ENCODE measurements around the gene AQP2.
A peak's percentile ranks its signal among the peaks of the same experiment; 100 is the strongest.

AQP2 gene, protein sequence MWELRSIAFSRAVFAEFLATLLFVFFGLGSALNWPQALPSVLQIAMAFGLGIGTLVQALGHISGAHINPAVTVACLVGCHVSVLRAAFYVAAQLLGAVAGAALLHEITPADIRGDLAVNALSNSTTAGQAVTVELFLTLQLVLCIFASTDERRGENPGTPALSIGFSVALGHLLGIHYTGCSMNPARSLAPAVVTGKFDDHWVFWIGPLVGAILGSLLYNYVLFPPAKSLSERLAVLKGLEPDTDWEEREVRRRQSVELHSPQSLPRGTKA

DNA sequence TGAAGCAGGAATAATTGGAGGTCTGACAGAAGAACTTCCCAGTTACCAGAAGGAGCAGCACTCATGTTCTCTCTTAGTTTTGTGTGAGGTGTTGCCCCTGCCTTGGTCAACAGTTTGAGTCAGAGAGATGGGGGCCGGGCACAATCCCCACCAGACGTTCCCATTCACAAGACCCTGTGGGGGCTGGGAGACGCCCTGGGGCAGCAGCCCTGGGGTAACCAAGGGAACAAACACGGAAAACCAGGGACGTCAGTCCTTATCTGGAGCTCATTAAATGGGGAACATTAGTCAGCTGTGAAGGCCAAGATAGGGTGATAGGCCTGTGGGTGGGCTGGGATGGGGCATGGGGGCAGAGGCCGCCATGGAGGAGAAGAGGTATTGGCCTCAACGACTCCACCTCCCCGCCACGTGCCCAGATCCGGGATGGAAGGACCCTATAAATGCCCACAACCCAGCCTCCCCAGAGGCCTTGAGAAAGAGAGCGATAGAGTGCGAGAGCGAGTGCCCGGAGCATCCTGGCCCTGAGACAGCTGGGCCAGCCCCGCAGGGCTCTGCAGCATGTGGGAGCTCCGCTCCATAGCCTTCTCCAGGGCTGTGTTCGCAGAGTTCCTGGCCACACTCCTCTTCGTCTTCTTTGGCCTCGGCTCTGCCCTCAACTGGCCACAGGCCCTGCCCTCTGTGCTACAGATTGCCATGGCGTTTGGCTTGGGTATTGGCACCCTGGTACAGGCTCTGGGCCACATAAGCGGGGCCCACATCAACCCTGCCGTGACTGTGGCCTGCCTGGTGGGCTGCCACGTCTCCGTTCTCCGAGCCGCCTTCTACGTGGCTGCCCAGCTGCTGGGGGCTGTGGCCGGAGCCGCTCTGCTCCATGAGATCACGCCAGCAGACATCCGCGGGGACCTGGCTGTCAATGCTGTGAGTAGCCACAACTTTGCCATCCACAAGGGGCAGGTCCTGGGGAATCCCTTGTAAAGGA, at the start of gene AQP2:
Gene AQP2 (plus strand): TSS at position 465 of the 979 bp plus-strand sequence. CDS start 94 bp downstream, at position 559.
- DNase-seq = no peak

GRCh38 chr12:49901026-49901425, 49.5 kb upstream of the AQP2 start:
- no peak for DNase-seq

DNA sequence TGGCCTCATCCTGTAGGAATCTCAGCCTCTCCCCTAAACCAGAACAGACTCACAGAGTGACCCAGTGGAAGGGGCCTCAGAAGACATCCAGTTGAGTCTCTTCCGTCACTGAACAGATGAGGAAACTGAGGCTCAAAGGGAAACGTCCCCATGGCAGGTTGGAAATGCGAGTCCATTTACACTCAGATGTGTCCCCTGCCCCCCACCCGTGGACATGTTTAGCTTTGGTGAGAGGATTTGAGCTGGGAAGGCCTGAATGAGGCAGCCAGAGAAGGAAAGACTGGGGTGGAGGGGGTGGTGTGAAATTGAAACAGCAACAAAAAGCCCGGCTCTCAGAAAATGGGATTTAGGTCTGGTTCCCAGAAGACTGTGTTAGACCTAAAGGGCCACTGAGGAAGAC, 48.6 kb upstream of the AQP2 start:
- DNase-seq = no peak

DNA sequence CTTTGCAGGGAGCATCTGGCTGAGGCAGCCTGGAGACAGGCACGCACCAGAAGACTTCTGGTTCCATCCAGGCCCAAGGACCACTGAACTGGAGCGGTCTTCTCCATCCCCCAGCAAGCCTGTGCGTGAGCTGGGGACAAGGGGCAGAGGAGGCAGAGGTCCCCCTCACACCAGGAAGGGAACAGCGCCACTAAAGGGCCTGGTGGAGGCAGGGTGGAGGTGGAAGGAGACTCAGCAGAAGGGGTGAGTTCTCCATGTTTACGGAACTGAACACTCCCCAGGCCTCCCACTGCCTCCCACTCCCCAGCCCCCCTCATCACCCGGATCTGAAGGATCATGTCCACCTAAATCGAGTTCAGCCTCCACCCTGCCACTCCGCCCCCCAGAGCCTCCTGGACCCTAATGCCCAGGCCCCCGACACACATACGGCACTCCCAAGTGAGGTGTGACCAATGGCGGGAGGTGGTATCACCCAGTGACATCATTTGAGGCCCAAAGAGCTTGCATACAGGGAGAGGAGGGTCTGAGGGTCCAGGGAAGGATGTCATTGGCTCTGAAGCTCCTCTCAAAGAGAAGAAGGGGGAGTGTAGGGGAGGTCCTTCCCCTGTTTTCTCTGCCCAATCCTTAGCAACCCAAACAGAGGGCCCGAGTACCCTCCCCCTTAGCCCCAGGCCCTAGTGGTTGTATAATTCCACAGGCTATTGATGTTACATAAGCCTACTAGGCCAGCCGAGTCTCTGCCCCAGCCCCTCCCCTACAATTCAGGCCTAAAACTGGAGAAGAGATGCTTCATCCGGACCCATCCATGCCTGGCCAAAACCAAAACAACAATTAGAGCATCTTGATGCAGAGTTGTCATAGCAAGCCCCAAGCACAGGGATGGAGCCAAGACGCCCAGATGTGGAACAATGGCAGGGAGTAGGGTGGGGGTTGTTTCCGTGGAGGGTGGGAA, 47.9 kb upstream of the AQP2 start:
- no peak for DNase-seq

GRCh38 chr12:49903351-49903699, 47.2 kb upstream of the AQP2 start:
- DNase-seq = no peak

- peak; percentile 21 for DNase-seq
Observed at GRCh38 chr12:49903700-49904423, 46.7 kb upstream of the AQP2 start, which contains the start of gene FAIM2. Gene FAIM2, minus strand, starts transcription at chr12:49903900. Its CDS starts 108 bp downstream, at chr12:49903792.

GRCh38 chr12:49904601-49905000, 45.9 kb upstream of the AQP2 start:
- no peak for DNase-seq

- DNase-seq = no peak
Observed at GRCh38 chr12:49905718-49906314, 44.7 kb upstream of the AQP2 start.

- DNase-seq = no peak
Observed at GRCh38 chr12:49907352-49907751, 43.2 kb upstream of the AQP2 start.

DNA sequence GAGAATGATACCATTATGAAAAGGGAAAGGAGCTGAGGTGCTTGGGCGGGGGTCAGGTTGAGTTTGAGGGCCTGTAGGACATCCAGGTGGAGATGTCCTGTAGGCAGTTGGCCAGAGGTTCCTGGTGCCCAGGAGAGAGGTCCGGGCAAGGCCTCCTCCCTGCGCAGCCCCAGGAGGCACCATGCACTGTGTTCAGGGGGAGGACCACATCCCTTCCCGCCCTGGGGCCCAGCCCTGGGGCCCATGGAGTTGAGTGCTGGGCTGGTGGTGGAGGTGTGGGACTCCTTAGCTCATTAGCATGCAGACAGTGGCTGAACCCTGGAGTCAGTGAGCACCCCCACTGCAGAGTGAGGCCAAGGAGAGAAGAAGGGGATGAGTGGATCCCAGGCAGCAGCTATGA, 41.2 kb upstream of the AQP2 start:
- DNase-seq = no peak

DNA sequence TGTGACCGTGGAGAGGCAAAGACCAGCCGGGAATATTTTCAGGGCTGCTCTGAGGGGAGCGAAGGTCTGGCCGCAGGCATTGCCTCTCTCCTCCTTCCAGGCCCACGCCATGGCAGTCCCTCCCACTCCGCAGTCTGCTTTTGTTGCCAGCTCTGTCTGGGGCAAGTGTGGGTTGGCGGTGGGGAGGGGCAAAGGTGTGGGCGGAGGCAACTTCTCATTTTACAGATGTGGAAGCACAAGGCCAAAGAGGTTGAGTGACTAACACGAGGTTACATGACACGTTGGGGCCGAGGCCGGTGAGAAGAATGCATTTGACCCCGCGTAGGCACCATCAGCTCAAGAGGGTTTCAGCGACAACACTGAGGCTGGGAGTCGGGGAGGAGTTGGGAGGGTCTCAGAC, 40.7 kb upstream of the AQP2 start:
- no peak for DNase-seq

DNA sequence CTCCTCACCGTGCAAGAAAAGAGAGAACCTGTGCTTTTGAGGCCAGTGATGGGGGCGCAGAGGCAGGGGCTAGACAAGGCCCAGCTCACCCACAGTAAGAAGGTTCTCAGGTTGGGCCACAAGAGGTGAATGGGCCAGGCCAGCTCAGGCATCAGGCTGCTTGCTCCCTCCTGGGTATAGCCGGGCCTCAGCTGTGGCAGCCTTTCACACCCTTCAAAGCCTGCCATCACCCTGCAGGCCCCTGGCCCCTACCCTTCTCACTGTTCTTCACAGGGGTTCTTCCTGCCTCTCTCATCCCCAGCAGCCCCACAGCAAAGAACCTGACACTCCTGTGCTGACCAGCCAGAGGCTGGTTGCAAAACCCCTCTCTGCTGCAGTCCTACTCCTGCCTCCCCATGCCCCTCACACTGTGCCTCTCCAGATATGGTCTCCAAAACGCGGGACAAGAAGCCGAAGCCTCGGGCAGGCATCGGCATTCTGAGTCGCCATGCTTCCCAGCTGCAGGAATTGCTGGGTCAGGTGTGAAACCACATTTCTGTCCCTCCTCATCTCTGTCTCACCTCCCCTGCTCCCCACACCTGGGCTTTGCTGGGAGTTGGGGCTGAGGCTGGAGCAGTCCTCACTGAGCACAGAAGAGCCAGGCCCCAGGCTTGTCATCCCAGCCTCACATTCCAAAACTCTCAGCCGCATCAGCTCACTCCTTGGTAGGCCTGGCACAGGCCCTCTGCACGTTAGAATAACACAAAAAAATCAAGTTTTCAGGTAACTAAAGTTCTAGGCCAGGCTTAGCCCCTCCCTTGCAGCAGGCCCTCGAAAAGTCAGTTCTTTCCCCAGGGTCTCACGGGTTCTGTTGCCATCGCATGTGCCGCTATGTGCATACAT, 40.0 kb upstream of the AQP2 start:
- DNase-seq = no peak

DNA sequence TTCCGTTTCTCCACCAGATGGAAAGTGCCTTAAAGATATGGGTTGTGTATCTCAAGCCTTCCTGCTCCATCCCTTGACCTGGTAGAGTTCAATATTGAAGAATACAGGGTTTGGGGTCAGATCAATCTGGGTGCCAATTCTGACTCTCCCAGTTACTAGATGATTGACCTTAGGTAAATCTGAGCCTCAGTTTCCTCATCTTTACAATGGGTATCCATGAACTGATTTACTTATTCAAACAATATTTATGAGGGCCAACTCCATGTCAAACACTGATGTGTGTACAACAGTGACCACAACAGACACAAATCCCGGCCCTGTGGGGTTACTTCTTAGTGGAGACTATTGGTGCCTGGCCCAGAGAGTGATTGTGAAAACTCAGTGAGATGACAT, 39.3 kb upstream of the AQP2 start:
- no peak for DNase-seq

- DNase-seq = no peak
Observed at GRCh38 chr12:49912345-49913255, 37.9 kb upstream of the AQP2 start.

GRCh38 chr12:49916129-49916919, 34.2 kb upstream of the AQP2 start:
- DNase-seq = no peak

DNA sequence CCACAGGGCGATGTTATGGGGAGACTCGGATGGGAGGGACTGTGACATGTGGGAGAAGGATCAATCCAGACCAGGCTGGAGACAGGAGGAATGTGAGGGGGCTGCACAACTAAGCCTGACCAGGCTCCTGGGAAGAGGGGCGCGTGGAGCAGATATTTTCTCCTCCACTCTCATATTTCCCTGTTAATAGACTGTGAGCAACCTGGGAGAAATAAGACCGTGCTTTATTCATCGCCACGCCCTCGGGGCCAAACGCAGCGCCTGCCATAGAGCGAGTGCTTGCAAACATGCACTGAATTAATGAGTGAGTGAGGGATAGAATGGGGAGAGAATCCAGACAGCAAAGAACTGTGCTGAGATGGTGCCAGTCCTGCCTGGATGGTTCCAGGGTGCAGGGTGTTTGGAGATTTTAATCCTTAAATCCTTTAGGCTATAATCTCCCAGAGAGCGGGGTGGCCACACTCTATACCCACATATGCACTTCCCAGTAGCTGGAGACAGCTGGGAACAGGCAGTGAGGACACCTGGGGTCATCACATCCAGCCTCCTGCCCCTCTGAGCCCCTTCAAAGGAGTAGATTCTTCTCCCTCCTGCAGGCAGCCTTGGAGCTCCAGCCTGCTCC, 33.3 kb upstream of the AQP2 start:
- no peak for DNase-seq

DNA sequence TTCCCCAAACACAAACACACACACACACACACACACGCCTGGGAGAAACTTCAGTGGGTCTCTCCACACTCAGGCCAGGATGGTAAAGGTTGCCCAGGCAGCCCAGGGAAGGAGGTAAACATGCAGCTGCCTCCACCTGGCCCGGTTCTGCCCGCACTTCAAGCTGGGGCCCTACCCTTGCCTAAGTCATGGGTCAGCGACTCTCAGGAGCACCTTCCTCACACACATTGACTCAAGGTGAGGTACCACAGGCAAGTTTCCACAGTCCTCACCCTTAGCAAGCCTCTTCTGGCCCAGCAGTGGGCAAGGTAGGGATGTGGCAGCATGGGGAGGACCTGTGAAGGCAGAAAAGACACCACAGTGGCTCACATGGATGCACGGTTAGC, 32.8 kb upstream of the AQP2 start:
- DNase-seq = no peak

- DNase-seq = no peak
Observed at GRCh38 chr12:49920241-49920914, 30.2 kb upstream of the AQP2 start.

Measured in CD4-positive, alpha-beta T cell treated with Interferon gamma for 1 hour (primary cell).